SK-N-SH (cell line): ENCODE data around the gene ELMO1. TPM values are rescaled to one million over a fixed set of nuclear protein-coding genes. Genes with fewer than 3 reads are reported as not detected.

Experiments used
- CTCF ChIA-PET: fragments of 300-600, 350-600 bp; formaldehyde crosslinking; extraction: SDS; loops from one replicate; lab custom pipeline; 2021; lab: Yijun Ruan, JAX
- POLR2A ChIA-PET: fragments of 350-600 bp; sonication (Branson Sonifier 250); formaldehyde crosslinking; extraction: SDS; loops from one replicate; lab custom pipeline; 2020; ENCODE audit warnings: antibody characterized with exemption, inconsistent platforms; lab: Yijun Ruan, JAX
- DNase-seq: peaks from one replicate; pipeline ENCODE4 v3.0.0; 2012
- H2AFZ ChIP-seq: fragments of 200-600 bp; sonication (generic); 2 replicates; pipeline ENCODE4 v1.8.1; 2016; ENCODE audit warnings: antibody characterized with exemption, mild to moderate bottlenecking, low read depth
- H3F3A ChIP-seq: fragments of 200-600 bp; sonication (generic); replicated peaks from 2 replicates; pipeline ENCODE3; 2016; ENCODE audit warnings: antibody characterized with exemption, mild to moderate bottlenecking; ENCODE audit not compliant: insufficient read depth
- H3K27ac ChIP-seq, 2 experiments: fragments of 200-500 bp in 1 of 2; fragments of 200-600 bp in 1 of 2; sonication (Bioruptor generic) in 1 of 2; sonication (generic), shearing (Covaris generic) in 1 of 2; 2 replicates each; pipeline versions ENCODE4 v1.5.1 to v1.6.1; 2014 to 2016; ENCODE audit warnings: low read depth in 2 of 2, inconsistent platforms in 1 of 2, low read length in 1 of 2, mild to moderate bottlenecking in 1 of 2, mixed read lengths in 1 of 2
- H3K27me3 ChIP-seq: fragments of 200-600 bp; sonication (generic), shearing (Covaris generic); 2 replicates; pipeline ENCODE4 v1.6.1; 2016; ENCODE audit warnings: mixed run types; ENCODE audit not compliant: insufficient read depth
- H3K36me3 ChIP-seq, 2 experiments: fragments of 200-500 bp in 1 of 2; fragments of 200-600 bp in 1 of 2; sonication (Bioruptor generic) in 1 of 2; sonication (generic) in 1 of 2; replicated peaks in 1 of 2; 2 replicates each; pipeline versions ENCODE3 to v1.5.1; 2014 to 2016; ENCODE audit warnings: low read length in 1 of 2, mild to moderate bottlenecking in 1 of 2; ENCODE audit not compliant: insufficient read depth in 2 of 2, control insufficient read depth in 1 of 2
- H3K4me1 ChIP-seq, 2 experiments: fragments of 200-500 bp in 1 of 2; fragments of 200-600 bp in 1 of 2; sonication (Bioruptor generic) in 1 of 2; sonication (generic), shearing (Covaris generic) in 1 of 2; 2 replicates each; pipeline versions ENCODE4 v1.5.1 to v1.6.1; 2014 to 2016; ENCODE audit warnings: low read depth in 1 of 2, low read length in 1 of 2, mixed run types in 1 of 2; ENCODE audit not compliant: insufficient read depth in 2 of 2, control insufficient read depth in 1 of 2
- H3K4me2 ChIP-seq: fragments of 200-600 bp; sonication (generic), shearing (Covaris generic); 2 replicates; pipeline ENCODE4 v1.6.1; 2017; ENCODE audit warnings: mixed run types
- H3K4me3 ChIP-seq, 2 experiments: fragments of 200-500 bp in 1 of 2; fragments of 200-600 bp in 1 of 2; sonication (Bioruptor generic) in 1 of 2; sonication (generic), shearing (Covaris generic) in 1 of 2; 2 replicates each; pipeline versions ENCODE4 v1.5.1 to v1.8.1; 2014 to 2016; ENCODE audit warnings: low read depth in 2 of 2, inconsistent platforms in 1 of 2, low read length in 1 of 2, mild to moderate bottlenecking in 1 of 2, mixed read lengths in 1 of 2, moderate library complexity in 1 of 2
- H3K79me2 ChIP-seq: fragments of 200-600 bp; sonication (generic); 2 replicates; pipeline ENCODE4 v1.8.1; 2017; ENCODE audit warnings: mild to moderate bottlenecking; ENCODE audit not compliant: insufficient read depth
- H3K9ac ChIP-seq: fragments of 200-600 bp; sonication (generic); 2 replicates; pipeline ENCODE4 v1.6.1; 2017; ENCODE audit warnings: mixed run types
- H3K9me2 ChIP-seq: fragments of 200-600 bp; sonication (generic); 2 replicates; pipeline ENCODE4 v1.6.1; 2017; ENCODE audit warnings: mixed run types
- H3K9me3 ChIP-seq: fragments of 200-600 bp; sonication (generic); 2 replicates; pipeline ENCODE4 v1.6.1; 2017; ENCODE audit warnings: mixed run types, mild to moderate bottlenecking, moderate library complexity
- H4K20me1 ChIP-seq: fragments of 200-600 bp; sonication (generic); 2 replicates; pipeline ENCODE4 v1.6.1; 2017; ENCODE audit warnings: mild to moderate bottlenecking, mixed run types; ENCODE audit not compliant: insufficient read depth
- ELF1 ChIP-seq: IDR thresholded peaks from 2 replicates; pipeline ENCODE4 v1.4.0; 2012
- EP300 ChIP-seq, 2 experiments: IDR thresholded peaks; 2 replicates each; pipeline versions ENCODE4 v1.4.0 to v1.6.1; 2012; ENCODE audit warnings: borderline replicate concordance in 1 of 2, low read depth in 1 of 2, low read length in 1 of 2
- EZH2phosphoT487 ChIP-seq: fragments of 200-600 bp; sonication (generic); IDR thresholded peaks from 2 replicates; pipeline ENCODE4 v1.6.1; 2017; ENCODE audit warnings: low read depth, mixed run types, mild to moderate bottlenecking, antibody characterized with exemption, moderate library complexity, borderline replicate concordance
- FOSL2 ChIP-seq: IDR thresholded peaks from 2 replicates; pipeline ENCODE4 v1.4.0; 2012; ENCODE audit warnings: low read depth, mild to moderate bottlenecking, moderate library complexity, borderline replicate concordance
- FOXJ3 ChIP-seq: sonication (generic); formaldehyde crosslinking; IDR thresholded peaks from 2 replicates; pipeline ENCODE4 v1.5.1; 2020; ENCODE audit warnings: mild to moderate bottlenecking, missing genetic modification reagents
- FOXM1 ChIP-seq: IDR thresholded peaks from 2 replicates; pipeline ENCODE4 v1.4.0; 2012; ENCODE audit warnings: low read depth, mild to moderate bottlenecking
- GABPA ChIP-seq: IDR thresholded peaks from 2 replicates; pipeline ENCODE4 v1.4.0; 2012; ENCODE audit warnings: low read depth, mild to moderate bottlenecking
- MAX ChIP-seq: IDR thresholded peaks from 2 replicates; pipeline ENCODE4 v1.4.0; 2012; ENCODE audit warnings: low read depth
- MXI1 ChIP-seq: IDR thresholded peaks from 2 replicates; pipeline ENCODE4 v1.6.1; 2012; ENCODE audit warnings: mild to moderate bottlenecking, low read depth, low read length, improper control_type of control experiment
- POLR2AphosphoS5 ChIP-seq: IDR thresholded peaks from 2 replicates; pipeline ENCODE4 v1.6.1; 2012; ENCODE audit warnings: low read depth, low read length
- RAD21 ChIP-seq: IDR thresholded peaks from 2 replicates; pipeline ENCODE4 v1.6.1; 2012; ENCODE audit warnings: mild to moderate bottlenecking, low read length
- RXRA ChIP-seq: IDR thresholded peaks from 2 replicates; pipeline ENCODE4 v1.4.0; 2012; ENCODE audit warnings: low read depth, mild to moderate bottlenecking, borderline replicate concordance
- SIN3A ChIP-seq: IDR thresholded peaks from 2 replicates; pipeline ENCODE4 v1.6.1; 2012; ENCODE audit warnings: low read depth, mild to moderate bottlenecking, low read length, moderate library complexity, borderline replicate concordance
- TCF12 ChIP-seq: IDR thresholded peaks from 2 replicates; pipeline ENCODE4 v1.4.0; 2012
- USF2 ChIP-seq: fragments of 150-350 bp; IDR thresholded peaks from 2 replicates; pipeline ENCODE4 v1.6.1; 2017; ENCODE audit warnings: antibody characterized with exemption, low read length, low read depth, borderline replicate concordance
- YY1 ChIP-seq: IDR thresholded peaks from 2 replicates; pipeline ENCODE4 v1.4.0; 2012; ENCODE audit warnings: low read depth, mild to moderate bottlenecking
- ZBTB33 ChIP-seq: IDR thresholded peaks from 2 replicates; pipeline ENCODE4 v1.4.0; 2012; ENCODE audit warnings: low read depth, borderline replicate concordance
- WGBS: methylation state at CpG from one replicate; pipeline ENCODE4 v1.1.6; 2017; ENCODE audit warnings: low lambda C conversion rate; 5-methylcytosine and 5-hydroxymethylcytosine counted together
- polyA plus RNA-seq, 3 experiments: library from polyadenylated mRNA; depleted of rRNA; stranded (reverse); fragments of >200 nt; gene quantifications; 2 replicates each; pipeline ENCODE4 v1.2.3, GENCODE V29; 2012
- TF ChIP-seq, protein P1 (sequence below): IDR thresholded peaks from 2 replicates; pipeline ENCODE4; 2012
- TF ChIP-seq, protein P2 (sequence below): fragments of 150-350 bp; IDR thresholded peaks from 2 replicates; pipeline ENCODE4 v1.6.1; 2016; ENCODE audit warnings: mild to moderate bottlenecking, low read depth, low read length

Gene ELMO1
- polyA plus RNA-seq, 1 of the 3 experiments (the other 2 are of a cell fraction) = 0.64 TPM

GRCh38 chr7:36955456-36956129 lies 493.1 kb downstream of the ELMO1 start:
- 11% methylated on average over 3 of the region's 3 CpGs for WGBS

GRCh38 chr7:36951257-36951697 lies 497.4 kb downstream of the ELMO1 start:
- Histone ChIP-seq H3K27ac (no peak overlapping the region), H2AFZ (no peak overlapping the region), H3K4me3 (no peak overlapping the region), H3K36me3 (no peaks in the 10 kb centered on the region), H3K27me3 (no peaks in the 10 kb centered on the region), H3K9me2 (no peaks in the 10 kb centered on the region), H3K4me2 (no peak overlapping the region), H3F3A (no peaks in the 10 kb centered on the region), H3K4me1 (peaks cover 0 to 9% of the 10 kb centered on the region in 2 experiments; a peak in 1 of 4 replicates), H3K79me2 (no peaks in the 10 kb centered on the region), H4K20me1 (no peaks in the 10 kb centered on the region), H3K9ac (no peak overlapping the region), H3K9me3 (no peaks in the 10 kb centered on the region)
- POLR2A ChIA-PET = no interaction called here
- WGBS = 24% methylated on average over 3 of the region's 3 CpGs
- no peak for DNase-seq
- TF ChIP-seq EP300 (IDR thresholded peaks at IDR 0.05; ENCODE audit: borderline replicate concordance in 1 of 2, low read depth in 1 of 2, low read length in 1 of 2) = no peak
- no peak for TF ChIP-seq ELF1
- TF ChIP-seq, protein P1, sequence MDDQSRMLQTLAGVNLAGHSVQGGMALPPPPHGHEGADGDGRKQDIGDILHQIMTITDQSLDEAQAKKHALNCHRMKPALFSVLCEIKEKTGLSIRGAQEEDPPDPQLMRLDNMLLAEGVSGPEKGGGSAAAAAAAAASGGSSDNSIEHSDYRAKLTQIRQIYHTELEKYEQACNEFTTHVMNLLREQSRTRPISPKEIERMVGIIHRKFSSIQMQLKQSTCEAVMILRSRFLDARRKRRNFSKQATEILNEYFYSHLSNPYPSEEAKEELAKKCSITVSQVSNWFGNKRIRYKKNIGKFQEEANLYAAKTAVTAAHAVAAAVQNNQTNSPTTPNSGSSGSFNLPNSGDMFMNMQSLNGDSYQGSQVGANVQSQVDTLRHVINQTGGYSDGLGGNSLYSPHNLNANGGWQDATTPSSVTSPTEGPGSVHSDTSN = no peak
- TF ChIP-seq TCF12 = no peak
- TF ChIP-seq, protein P2, sequence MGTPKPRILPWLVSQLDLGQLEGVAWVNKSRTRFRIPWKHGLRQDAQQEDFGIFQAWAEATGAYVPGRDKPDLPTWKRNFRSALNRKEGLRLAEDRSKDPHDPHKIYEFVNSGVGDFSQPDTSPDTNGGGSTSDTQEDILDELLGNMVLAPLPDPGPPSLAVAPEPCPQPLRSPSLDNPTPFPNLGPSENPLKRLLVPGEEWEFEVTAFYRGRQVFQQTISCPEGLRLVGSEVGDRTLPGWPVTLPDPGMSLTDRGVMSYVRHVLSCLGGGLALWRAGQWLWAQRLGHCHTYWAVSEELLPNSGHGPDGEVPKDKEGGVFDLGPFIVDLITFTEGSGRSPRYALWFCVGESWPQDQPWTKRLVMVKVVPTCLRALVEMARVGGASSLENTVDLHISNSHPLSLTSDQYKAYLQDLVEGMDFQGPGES = no peak
- TF ChIP-seq YY1 = no peak
- TF ChIP-seq FOSL2 = no peak
- no peak for TF ChIP-seq FOXM1
- CTCF ChIA-PET = interaction anchor here (1.6 kb wide), 1 partner anchor 9 kb away, joined by 5 read pairs; no protein-coding TSS in a partner anchor

More at GRCh38 chr7:36955456-36956129, 493.1 kb downstream of the ELMO1 start:
- Histone ChIP-seq H2AFZ (no peak overlapping the region), H3K27me3 (no peaks in the 10 kb centered on the region), H3K4me2 (no peak overlapping the region), H3F3A (no peaks in the 10 kb centered on the region), H3K4me3 (no peak overlapping the region), H3K9ac (no peak overlapping the region), H3K36me3 (no peaks in the 10 kb centered on the region), H3K4me1 (peaks cover 0 to 2% of the 10 kb centered on the region in 2 experiments; a peak in 1 of 4 replicates)
- ChIA-PET CTCF (interaction anchor here (1.1 to 2.0 kb wide), 6 partner anchors 12 to 226 kb away, joined by 3 to 12 read pairs (median 4); no protein-coding TSS in a partner anchor), POLR2A (no interaction called here)
- TF ChIP-seq MXI1 (no peak), ZBTB33 (no peak), SIN3A (no peak), MAX (no peak), USF2 (no peak), EZH2phosphoT487 (no peak), RAD21 (no peak), EP300 (IDR thresholded peaks at IDR 0.05; ENCODE audit: borderline replicate concordance in 1 of 2, low read depth in 1 of 2, low read length in 1 of 2) (no peak), FOSL2 (no peak), FOXJ3 (CRISPR knock-in tag) (no peak), GABPA (no peak), RXRA (no peak), POLR2AphosphoS5 (no peak)
- TF ChIP-seq, all 33 proteins: peak for 0
- Histone ChIP-seq H3K79me2 (no peaks in the 10 kb centered on the region), H3K27ac (no peak overlapping the region), H3K9me2 (no peaks in the 10 kb centered on the region), H4K20me1 (no peaks in the 10 kb centered on the region), H3K9me3 (no peaks in the 10 kb centered on the region)
- no peak for DNase-seq
